Measurements from ENCODE around the gene DNAJC22. TPM values are rescaled to one million over a fixed set of nuclear protein-coding genes. Genes with fewer than 3 reads are reported as not detected.

Gene DNAJC22
- total and polyA plus RNA-seq, 9 of the 15 experiments (the other 6 are each of a cell fraction or from before 2014, with no cell fraction given), result 0.10 to 1.2 (median 0.47) TPM

GRCh38 chr12:49322708-49323523, 23.8 kb upstream of the DNAJC22 start, which contains the start of gene TROAP:
Gene TROAP (plus strand): TSS chr12:49323255. CDS start chr12:49323609, 354 bp downstream.
- under 1% methylated on average over 62 of the region's 65 CpGs for WGBS (ENCODE audit: insufficient coverage, low coverage, missing lambda C conversion rate)
- BruUV-seq (replicated peaks), result no TSS peak
- TF ChIP-seq BCLAF1 (IDR thresholded peaks at IDR 0.05; ENCODE audit: borderline replicate concordance in 1 of 2, control insufficient read depth in 1 of 2, low read depth in 2 of 2, low read length in 1 of 2) (no peak), ZKSCAN1 (IDR thresholded peaks at IDR 0.05; ENCODE audit: low read depth, low read length) (no peak), CC2D1A (IDR thresholded peaks at IDR 0.05) (no peak), ZNF146 (CRISPR knock-in tag; IDR thresholded peaks at IDR 0.05; ENCODE audit: unreplicated experiment) (no peak), TAF1 (IDR thresholded peaks at IDR 0.05; ENCODE audit: control insufficient read depth, extremely low read depth, insufficient read depth, low read length, severe bottlenecking) (peak; percentile 73), ATF3 (IDR thresholded peaks at IDR 0.05) (no peak), ATF3 (CRISPR knock-in tag; conservative IDR thresholded peaks at IDR 0.05) (0 out of 2 replicates have a peak, but pooled peaks have one; percentile 18), AFF1 (IDR thresholded peaks at IDR 0.05; ENCODE audit: low read depth in 1 of 2, partially characterized antibody in 2 of 2) (peak in 1 of 2 experiments; percentile 39), KDM4B (IDR thresholded peaks at IDR 0.05; ENCODE audit: borderline replicate concordance in 2 of 2, low read depth in 1 of 2) (no peak)

More at GRCh38 chr12:49322708-49323523, 23.8 kb upstream of the DNAJC22 start, which contains the start of gene TROAP:
- peak within 1 kb of the TSS; percentile 74 for H3K4me3 ChIP-seq
- H3K9ac ChIP-seq (ENCODE audit: insufficient read depth in 1 of 2, low read depth in 2 of 2, low read length in 2 of 2), result peak within 1 kb of the TSS; percentile 96 to 99
- H3K9me3 ChIP-seq (replicated peaks; ENCODE audit: control insufficient read depth, insufficient read depth, low read depth, low read length), result no peaks in the 10 kb centered on the region
- in situ Hi-C loops (cut with MboI), result no loop called here
- H2AFZ ChIP-seq (ENCODE audit: low read depth, low read length), result peak within 1 kb of the TSS; percentile 93
- no peaks in the 10 kb centered on the region for H4K20me1 ChIP-seq (replicated peaks; ENCODE audit: control insufficient read depth, insufficient read depth, low read length)
- no peaks in the 10 kb centered on the region for H3K9me1 ChIP-seq (ENCODE audit: control insufficient read depth, insufficient read depth, low read length)
- peak; percentile 99 for FAIRE-seq
- intact Hi-C loops (cut with micrococcal nuclease), result no loop called here
- H3K36me3 ChIP-seq (ENCODE audit: control insufficient read depth, insufficient read depth, low read length), result peaks cover 38% of the 10 kb centered on the region; the same call in 2 of the 3 replicates
- ATAC-seq, result peak; percentile 98
- peak; percentile 99 for DNase-seq (ENCODE audit: extremely low read depth in 1 of 4, low spot score in 3 of 4)
- H3K27me3 ChIP-seq (ENCODE audit: control insufficient read depth in 2 of 2, insufficient read depth in 2 of 2, low read length in 2 of 2), result no peaks in the 10 kb centered on the region
- H3K4me1 ChIP-seq (replicated peaks in 1 of 2; ENCODE audit: control insufficient read depth in 2 of 2, insufficient read depth in 2 of 2, low read length in 2 of 2), result peaks cover 5 to 16% of the 10 kb centered on the region in 2 experiments; a peak in 3 of 5 replicates
- peak within 1 kb of the TSS; percentile 85 for H3K27ac ChIP-seq (ENCODE audit: extremely low read depth, low read depth, low read length)
- ChIA-PET POLR2A (interaction anchor here (0.6 to 3.1 kb wide), 24 partner anchors 9 to 546 kb away, joined by 3 to 32 read pairs (median 6); partner anchors contain the start of genes C1QL4, DNAJC22, PRPH and TUBA1B), CTCF (ENCODE audit: low intra/inter-chr PET ratio) (no interaction called here)
- H3K4me2 ChIP-seq (ENCODE audit: insufficient read depth, low read length), result peak within 1 kb of the TSS; percentile 99
- peaks cover 22% of the 10 kb centered on the region for H3K79me2 ChIP-seq (ENCODE audit: control insufficient read depth, insufficient read depth, low read length)
